Measurements from ENCODE around the gene ZMYM5.
"Not testable (repeated sequence)": the region's sequence is repeated elsewhere in the genome, so short reads cannot be mapped to it uniquely, and the experiment has no call there.

ZMYM5 gene

GRCh38 chr13:19818223-19818842, 45.1 kb downstream of the ZMYM5 start:
- DNase-seq, result peak; percentile 15

DNA sequence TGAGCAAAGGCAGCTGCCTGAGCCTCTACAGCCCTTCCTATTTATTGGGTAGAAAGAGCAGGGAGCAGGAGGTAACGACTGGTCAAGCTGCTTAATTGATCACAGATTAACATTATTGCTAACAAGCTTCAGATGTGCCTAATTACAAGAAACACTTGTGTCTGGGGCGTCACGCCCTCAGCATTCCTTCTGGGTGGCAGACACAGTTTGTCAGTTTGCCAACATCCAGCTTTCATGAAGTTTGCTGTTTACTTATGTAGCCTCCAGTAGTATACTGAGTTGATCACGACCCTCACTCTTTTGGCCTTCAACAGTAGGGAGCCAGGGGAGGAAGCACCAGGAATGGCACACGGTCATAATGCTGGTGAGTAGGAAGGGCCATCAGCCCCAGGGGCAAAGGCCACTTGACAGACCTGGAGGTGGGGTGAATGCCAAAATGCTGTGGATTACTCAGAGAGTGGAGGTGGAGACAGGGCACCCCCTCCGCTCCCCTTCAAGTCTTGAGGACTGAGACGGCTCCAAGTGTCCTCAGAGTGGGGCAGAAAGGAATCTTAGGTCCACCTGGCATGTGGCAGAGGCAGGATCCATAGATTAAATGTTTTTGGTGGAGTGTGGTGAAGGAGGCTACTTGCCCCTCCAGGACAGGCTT, 45.8 kb downstream of the ZMYM5 start:
- no peak for DNase-seq

GRCh38 chr13:19817106-19817505, 46.3 kb downstream of the ZMYM5 start:
- no peak for DNase-seq

DNA sequence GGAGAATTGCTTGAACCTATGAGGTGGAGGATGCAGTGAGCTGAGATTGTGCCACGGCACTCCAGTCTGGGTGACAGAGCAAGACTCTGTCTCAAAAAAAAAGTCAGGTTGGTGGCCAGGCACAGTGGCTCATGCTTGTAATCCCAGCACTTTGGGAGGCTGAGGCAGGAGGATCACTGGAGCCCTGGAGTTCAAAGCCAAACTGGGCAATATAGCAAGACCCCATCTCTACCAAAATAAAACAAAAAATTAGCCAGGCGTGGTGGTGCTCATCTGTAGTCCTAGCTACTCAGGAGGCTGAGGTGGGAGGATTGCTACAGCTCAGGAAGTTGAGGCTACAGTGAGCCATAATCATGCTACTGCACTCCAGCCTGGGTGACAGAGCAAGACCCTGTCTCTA, 47.6 kb downstream of the ZMYM5 start:
- DNase-seq, result not testable (repeated sequence)

DNA sequence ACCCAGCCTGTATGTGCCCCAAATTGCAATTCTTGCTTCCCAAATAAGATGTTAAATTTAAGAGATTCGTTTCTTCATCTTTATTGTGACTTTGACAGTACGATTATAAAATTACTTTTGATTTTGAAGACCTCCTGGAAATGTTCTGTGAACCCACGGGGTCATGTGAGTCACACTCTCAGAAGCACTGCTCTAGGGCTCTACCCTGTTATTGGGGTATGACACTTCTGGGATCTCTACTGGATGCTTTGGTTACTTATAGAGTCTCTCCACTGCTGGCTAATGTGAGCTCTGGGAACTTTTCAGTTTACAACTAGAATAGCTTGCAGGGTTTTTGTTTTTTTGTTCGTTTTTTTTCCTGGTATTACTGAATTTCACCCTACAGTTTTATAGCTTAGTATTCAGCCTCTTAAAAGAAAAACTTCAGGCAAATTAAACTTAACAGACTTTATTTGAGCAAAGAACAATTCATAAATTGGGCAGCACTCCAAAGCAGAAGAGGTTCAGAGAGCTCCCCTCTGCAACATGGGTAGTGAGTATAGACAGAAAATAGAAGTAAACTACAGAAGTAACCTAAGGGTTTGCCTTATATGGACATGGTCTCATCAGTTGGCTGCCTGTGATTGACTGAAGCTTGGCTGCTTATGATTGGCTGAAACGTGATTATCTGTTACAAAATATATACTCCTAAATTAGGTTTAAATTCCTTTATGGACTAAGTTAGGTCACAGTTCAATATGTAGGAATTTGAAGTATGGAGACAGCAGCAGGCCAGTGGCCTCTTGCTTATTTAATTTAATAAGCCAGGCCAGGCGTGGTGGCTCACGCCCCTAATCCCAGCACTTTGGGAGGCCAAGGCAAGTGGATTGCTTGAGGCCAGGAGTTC, 52.2 kb downstream of the ZMYM5 start:
- peak; percentile 8 for DNase-seq

GRCh38 chr13:19810151-19810550, 53.3 kb downstream of the ZMYM5 start:
- DNase-seq, result no peak

DNA sequence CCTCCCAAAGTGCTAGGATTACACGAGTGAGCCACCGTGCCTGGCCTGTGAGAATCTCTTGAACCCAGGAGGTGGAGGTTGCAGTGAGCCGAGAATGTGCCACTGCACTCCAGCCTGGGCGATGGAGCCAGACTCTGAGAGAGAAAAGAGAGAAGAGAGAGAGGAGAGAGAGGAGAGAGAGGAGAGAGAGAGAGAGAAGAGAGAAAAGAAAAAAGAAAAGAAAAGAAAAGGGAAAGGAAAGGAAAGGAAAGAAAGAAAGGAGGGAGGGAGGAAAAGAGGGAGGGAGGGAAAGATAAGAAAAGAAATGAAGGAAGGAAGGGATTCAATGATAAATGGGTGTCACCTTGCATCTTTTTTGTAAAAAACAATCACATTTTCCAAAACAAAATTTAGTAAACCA, 57.7 kb downstream of the ZMYM5 start:
- DNase-seq, result no peak

DNA sequence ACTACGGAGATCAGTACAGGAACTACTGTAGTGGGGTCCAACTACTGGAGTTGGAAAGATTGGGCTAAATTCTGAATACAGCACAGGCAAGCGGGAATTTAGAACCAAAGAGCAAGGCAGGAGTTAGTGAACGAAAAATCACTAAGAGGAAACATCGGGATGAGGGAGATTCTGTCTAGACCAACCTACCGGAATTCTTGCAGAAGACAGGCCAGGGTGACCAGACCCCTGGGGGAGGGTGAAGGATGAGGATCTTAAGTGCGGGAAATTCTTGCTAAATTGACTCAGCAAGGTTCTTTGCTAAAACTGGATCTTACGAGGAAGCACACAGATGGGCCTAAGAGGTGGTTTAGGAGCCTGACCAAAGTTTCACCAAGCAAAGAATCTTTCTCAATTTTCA, 67.5 kb downstream of the ZMYM5 start:
- DNase-seq, result no peak

GRCh38 chr13:19794631-19795030, 68.8 kb downstream of the ZMYM5 start:
- no peak for DNase-seq

DNA sequence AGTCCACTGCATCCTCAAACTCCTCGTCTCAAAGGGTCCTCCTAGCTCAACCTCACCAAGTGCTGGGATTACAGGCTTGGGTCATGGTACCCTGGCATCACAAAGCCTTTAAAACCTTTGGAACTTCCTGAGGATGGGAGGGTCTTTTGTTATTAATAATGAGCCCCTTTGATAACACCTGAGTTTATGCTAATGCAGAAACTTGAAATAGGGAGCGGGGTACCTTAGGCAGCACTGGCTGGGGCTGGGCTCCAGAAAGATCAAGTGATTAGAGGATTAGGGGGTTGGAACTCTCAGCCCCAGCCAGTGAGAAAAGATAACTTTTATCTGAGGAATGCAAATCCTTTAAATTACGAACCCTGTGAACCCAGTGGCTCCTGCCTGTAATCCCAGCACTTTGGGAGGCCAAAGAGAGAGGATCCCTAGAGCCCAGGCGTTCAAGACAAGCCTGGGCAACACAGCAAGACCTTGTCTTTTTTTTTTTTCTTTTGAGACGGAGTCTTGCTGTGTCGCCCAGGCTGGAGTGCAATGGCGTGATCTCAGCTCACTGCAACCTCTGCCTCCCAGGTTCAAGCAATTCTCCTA, 71.4 kb downstream of the ZMYM5 start:
- no peak for DNase-seq

DNA sequence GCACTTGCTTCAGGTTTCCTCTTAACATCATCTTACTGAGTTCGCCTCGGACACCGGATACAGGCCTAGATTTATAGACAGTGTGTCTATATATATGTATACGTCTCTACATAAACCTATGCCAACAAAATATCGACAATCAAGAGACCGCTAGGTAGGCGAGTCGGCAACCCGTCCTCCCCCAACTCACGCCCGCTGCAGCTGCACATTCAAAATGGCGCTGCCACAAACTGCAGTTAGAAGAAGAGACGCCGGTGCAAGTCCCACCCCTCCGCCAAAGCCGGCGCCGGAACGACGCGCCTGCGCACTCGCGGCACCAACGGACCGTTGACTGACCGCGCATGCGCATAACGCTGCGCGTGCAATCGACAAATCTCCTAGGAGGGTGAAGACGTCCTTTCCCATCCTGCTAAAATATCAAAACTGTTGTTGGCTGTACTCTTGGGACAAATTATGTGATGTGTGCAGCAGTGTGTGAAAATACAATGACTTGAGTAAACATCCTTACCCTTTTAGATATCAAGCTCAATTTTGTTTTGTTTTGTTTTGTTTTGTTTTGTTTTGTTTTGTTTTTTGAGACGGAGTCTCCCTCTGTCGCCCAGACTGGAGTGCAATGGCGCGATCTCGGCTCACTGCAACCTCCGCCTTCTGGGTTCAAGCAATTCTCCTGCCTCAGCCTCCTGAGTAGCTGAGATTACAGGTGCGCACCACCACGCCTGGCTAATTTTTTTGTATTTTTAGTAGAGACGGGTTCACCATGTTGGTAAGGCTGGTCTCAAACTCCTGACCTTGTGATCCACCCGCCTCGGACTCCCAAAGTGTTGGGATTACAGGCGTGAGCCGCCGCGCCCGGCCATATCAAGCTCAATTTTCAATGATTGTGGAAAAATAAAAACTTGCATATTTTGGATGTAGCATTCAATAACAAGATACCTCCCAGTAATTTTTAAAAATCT, 80.4 kb downstream of the ZMYM5 start, which contains the start of gene PSPC1:
TSS of gene PSPC1 (minus strand) at position 219 of the 956 bp plus-strand sequence. CDS start at position 31, 188 bp downstream.
- DNase-seq, result peak; percentile 94

DNA sequence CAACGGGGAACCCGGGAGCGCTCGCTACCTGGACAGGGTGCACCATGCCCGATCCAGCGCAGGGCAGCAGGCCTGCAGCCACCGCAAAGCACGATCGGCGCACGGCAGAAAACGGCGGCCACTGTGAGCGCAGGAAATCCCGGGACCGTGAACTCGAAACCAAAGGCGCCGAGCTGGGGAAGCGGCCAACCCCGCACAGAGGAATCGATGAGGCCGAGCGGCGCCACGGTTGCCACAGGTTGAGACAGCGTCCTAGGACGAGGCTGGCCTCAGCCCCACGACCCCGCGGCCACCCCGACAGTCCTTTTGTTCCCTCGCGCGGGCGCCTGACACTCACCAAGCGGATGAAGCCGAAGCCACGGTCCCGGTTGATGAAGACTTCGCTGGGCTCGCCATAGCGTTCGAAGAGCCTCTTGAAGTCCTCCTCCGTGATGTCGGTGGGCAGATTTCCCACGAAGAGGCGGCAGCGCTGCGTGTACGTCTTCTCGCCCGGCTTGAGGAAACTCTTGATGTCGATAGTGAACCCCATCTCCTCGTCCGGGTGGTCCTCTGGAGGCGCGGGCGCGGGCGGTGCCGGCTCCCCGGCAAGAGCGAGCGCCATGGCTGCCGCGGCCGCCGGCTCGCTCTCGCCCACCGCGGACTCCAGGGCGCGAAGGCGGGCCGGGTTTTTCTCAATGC, 81.3 kb downstream of the ZMYM5 start:
- DNase-seq, result peak; percentile 45

GRCh38 chr13:19781526-19781925, 81.9 kb downstream of the ZMYM5 start:
- DNase-seq, result no peak

DNA sequence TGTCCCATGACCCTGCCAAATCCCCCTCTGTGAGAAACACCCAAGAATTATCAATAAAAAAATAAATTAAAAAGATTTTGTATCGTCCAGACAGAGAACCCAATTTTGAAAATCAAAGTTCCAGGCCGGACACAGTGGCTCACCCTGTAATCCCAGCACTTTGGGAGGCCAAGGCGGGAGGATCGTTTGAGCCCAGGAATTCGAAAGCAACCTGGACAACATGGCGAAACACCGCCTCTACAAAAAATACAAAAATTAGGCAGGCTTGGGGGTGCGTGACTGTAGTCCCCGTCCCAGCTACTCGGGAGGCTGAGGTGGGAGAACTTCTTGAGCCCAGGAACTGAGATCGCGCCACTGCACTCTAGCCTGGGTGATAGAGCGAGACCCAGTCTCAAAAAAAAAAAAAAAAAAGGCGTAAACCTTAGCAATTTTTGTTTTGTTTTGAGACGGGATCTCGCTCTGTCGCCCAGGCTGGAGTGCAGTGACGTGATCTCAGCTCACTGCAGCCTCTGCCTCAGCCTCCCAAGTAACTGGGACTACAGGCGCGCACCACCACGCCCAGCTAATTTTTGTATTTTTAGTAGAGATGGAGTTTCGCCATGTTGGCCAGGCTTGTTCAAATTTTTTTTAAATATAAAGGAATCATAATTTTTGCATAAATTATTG, 82.6 kb downstream of the ZMYM5 start:
- DNase-seq, result not testable (repeated sequence)
